GM12874 (cell line): Measurements from ENCODE around the gene OCIAD1.

Experiments used
- TF ChIP-seq, protein P1 (sequence below): IDR thresholded peaks from 2 replicates; pipeline ENCODE4 v1.5.1; 2011; ENCODE audit warnings: low read depth, mild to moderate bottlenecking, control low read depth, low read length, moderate library complexity; ENCODE audit not compliant: insufficient read depth

The OCIAD1 gene

DNA sequence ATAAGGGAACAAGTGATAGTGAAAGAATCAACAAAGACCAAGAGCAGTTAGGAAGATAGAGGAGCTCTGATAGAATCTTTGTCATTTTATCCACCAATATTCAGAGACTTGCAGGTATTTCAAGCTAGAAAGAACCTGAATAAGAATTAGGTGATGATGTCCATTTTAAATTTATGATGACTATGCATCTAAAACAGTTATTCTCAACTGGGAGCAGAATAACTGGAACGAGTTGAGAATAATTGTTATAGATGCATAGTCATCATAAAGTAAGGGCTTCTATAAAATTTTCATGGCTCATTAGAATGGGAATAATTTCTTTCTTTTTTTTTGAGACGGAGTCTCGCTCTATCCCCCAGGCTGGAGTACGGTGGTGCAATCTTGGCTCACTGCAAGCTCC lies 5.8 kb downstream of the OCIAD1 start:
- TF ChIP-seq, protein P1, sequence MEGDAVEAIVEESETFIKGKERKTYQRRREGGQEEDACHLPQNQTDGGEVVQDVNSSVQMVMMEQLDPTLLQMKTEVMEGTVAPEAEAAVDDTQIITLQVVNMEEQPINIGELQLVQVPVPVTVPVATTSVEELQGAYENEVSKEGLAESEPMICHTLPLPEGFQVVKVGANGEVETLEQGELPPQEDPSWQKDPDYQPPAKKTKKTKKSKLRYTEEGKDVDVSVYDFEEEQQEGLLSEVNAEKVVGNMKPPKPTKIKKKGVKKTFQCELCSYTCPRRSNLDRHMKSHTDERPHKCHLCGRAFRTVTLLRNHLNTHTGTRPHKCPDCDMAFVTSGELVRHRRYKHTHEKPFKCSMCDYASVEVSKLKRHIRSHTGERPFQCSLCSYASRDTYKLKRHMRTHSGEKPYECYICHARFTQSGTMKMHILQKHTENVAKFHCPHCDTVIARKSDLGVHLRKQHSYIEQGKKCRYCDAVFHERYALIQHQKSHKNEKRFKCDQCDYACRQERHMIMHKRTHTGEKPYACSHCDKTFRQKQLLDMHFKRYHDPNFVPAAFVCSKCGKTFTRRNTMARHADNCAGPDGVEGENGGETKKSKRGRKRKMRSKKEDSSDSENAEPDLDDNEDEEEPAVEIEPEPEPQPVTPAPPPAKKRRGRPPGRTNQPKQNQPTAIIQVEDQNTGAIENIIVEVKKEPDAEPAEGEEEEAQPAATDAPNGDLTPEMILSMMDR, result no peak

DNA sequence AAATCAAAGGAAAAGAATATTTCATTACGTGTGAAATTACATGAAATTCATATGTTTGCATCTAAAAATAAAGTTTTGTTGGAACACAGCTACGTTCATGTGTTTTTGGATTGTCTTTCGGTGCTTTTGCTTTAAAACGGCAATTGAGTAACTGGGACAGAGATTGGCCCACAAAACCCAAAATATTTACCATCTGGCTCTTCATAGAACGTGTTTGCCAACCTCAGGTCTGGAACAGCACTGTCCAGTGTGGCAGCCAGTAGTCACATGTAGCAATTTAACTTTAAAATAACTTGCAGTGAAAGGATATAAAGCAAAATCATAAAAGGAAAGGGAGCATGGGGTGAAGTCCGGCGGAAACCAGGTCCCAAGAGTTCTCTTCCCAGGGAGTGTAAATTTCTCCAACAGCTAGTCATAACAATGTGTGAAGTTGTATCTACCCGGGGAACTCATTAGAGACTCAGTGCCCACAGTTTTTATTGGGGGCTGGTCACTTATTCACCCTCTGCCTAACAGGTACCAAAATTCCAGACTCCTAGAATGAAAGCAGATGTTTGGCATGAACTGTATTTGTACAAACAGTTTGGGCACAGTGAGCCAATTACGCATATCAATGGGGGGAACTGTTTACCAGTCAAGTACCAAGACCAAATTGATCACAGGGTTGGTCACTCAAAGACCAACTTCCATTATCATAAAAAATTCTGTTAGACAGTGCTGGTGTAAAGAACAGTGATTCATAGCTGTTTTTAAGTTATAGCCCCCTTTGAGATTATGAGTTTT lies 10.3 kb downstream of the OCIAD1 start:
- TF ChIP-seq, protein P1, result no peak

DNA sequence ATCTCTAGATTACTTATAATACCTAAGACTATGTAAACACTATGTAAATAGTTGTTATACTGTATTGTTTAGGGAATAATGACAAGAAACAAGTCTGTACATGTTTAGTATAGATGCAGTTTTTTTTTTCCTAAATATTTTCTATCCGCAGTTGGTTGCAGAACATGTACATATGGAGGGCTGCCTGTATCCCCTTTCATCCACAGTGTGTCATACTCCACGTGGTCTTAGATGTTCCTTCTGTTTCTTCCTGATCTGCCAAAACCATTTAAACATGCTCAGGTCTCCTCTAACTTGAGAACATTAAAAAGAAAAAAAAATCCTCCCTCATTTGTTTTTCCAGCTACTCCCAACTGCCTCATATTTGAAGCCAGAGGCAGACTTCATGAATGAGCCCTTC lies 14.0 kb downstream of the OCIAD1 start:
- TF ChIP-seq, protein P1, result no peak

DNA sequence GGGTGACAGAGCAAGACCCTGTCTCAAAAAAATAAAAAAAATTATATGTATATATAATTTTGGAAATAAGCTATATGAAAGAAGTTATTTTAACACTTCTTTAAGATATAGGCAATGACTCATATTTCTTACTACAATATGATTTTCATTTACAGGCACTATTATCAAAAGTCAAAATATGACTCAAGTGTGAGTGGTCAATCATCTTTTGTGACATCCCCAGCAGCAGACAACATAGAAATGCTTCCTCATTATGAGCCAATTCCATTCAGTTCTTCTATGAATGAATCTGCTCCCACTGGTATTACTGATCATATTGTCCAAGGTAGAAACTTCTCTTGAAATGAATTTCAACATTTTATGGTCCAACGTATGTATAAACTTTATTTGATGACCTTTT lies 20.8 kb downstream of the OCIAD1 start:
- TF ChIP-seq, protein P1, result no peak

DNA sequence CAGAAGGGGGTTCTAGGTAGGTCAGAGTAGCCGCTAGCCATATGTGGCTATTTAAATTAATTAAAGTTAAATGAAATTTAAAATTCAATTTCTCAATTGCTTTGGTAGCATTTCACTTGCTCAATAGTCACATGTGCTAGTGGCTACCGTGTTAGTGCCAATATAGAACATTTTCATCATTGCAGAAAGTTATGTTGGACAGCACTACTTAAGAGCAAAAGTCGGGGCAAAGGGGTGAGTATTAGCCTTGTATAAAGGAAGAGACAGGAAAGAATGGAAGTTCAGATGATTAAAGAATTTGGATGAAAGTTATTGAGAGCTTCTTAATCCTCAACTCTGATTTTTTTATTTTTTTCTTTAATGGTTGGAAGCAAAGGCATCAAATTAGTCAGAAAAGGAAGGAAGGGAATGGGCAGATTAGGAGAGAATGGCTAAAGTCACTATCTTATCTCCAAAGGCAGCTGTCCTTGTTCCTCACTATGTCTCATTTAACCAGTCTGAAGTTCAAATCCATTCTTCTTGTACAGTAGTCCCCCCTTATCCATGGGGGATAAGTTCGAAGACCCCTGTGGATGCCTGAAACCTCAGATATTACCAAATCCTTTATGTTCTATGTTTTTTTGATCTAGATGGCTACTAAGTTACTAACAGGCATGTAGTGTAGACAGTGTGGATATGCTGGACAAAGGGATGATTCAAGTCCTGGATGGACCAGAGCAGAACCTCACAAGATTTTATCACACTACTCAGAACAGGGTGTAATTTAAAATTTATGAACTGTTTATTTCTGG lies 22.9 kb downstream of the OCIAD1 start:
- TF ChIP-seq, protein P1, result no peak

DNA sequence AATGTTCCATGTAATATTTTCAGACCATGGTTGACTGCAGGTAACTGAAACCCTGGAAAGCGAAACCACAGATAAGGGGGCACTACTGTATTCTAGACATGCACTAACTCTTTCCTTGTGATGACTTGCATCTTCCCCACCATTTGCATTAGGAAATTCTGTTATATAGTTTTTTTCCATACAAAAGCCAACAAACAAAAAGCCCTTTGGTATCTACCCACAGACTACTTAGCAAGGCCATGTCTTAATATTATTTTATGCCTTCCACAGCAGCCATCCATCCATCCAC lies 23.5 kb downstream of the OCIAD1 start:
- TF ChIP-seq, protein P1, result no peak

DNA sequence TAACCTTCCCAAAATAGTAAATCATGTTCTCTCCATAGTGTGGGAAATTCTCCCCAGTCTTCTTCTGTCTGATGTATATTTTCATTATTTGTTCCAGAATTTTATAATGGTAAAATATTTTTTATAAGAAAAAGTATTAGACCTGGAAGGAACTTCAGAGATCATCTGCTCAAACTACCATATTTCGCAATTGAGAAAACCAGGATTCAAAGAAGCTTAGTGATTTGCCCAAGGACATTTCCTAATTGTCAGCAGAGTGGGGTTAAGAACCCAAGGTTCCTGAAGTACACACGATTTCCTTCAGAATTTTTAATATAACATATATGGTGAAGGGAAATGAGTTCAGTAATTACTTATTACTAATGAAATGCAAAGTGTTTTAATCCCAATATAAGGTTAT lies 24.1 kb downstream of the OCIAD1 start:
- TF ChIP-seq, protein P1, result no peak
